Mucosa of descending colon (tissue), 3 donors: ENCODE results near the gene UBFD1. TPM values are rescaled to one million over a fixed set of nuclear protein-coding genes. Genes with fewer than 3 reads are reported as not detected.

Experiments used
- ATAC-seq: fragments of 200-7000 bp; cut with Tn5 transposase; one replicate; pipeline ENCODE4 v1.9.1; 2020; ENCODE audit warnings: mild to moderate bottlenecking, moderate library complexity
- DNase-seq, 3 donors: peaks; one replicate each; pipeline ENCODE4 v3.0.0-alpha.2; 2020
- H3K36me3 ChIP-seq: fragments of 200-600 bp; one replicate; pipeline ENCODE4 v1.8.0; 2021; ENCODE audit warnings: low read depth, mild to moderate bottlenecking
- H3K4me1 ChIP-seq: fragments of 200-600 bp; one replicate; pipeline ENCODE4 v1.8.0; 2021; ENCODE audit warnings: low read depth, mild to moderate bottlenecking
- H3K4me3 ChIP-seq: fragments of 200-600 bp; one replicate; pipeline ENCODE4 v1.8.0; 2021; ENCODE audit warnings: mild to moderate bottlenecking
- H3K9me3 ChIP-seq: fragments of 200-600 bp; one replicate; pipeline ENCODE4 v1.8.0; 2021; ENCODE audit warnings: mild to moderate bottlenecking
- intact Hi-C, 2 donors: fragments of 100-400 bp; cut with DNase I in 1 of 2; cut with micrococcal nuclease in 1 of 2; formaldehyde crosslinking; loops; one replicate each; pipeline versions ENCODE4 v1.11.0 to v1.11.1; 2022; cut with DNase I, micrococcal nuclease
- total RNA-seq, 3 donors: library from RNA; stranded (reverse); fragmentation: NEBNext Ultra II Directional in 2 of 3; extraction: Animal tissue kit (Norgen Biotek cat#: 25700) in 2 of 3; gene quantifications; one replicate each; pipeline versions ENCODE4 v1.2.1 to v1.2.4, GENCODE V29; 2021 to 2023
- TF ChIP-seq, protein P1 (sequence below): fragments of 200-600 bp; IDR thresholded peaks from one replicate; pipeline ENCODE4 v1.8.0; 2022; ENCODE audit warnings: antibody characterized with exemption, mild to moderate bottlenecking
- donor health status: DM: no; HTN: no; CAD: no; lungs with moderate emphysema.
- donor health status: DM: no; HTN: no; CAD: no.
- donor health status: DM: no; HTN: yes; CAD: no.

Gene UBFD1
- total RNA-seq, 3 donors from 2014 or later, result 27.8 to 38.3 (median 28.5) TPM

DNA sequence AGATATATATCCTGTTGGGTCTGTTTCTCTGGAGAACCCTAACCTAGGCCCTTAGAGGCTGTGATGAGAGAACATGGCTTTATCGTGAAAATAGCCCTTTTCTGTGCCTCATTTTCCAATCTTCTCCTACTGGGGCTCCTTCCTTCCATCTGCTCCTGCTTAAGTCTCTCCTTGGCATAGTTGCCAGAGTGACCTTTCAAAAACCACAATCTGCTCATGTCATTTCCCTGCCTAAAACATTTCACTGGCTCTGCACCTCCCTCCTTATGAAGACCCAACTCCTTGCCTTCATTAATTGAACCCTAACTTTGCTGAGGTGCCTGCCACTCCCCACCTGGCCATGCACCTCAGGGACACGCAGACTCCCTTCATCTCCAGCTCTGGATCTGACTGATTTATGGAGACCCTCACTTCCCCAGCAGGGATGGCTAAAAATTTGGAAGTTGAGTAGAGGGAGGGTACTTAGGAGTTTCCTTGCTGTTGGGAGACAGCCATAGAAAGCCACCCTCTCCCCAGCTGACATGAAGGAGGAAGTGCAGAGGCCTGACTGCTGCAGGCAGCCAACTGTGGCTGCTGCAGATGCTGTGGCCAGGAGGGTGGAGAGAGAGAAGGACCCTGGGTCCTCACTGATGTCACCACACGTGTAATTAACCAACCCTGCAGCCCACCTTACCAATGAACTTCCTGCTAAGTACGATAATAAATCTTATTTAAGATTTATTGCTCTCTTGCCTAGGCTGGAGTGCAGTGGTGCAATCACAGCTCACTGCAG is 41.0 kb upstream of the UBFD1 start:
- Histone ChIP-seq H3K4me3 (no peak overlapping the region), H3K9me3 (no peaks in the 10 kb centered on the region), H3K4me1 (no peaks in the 10 kb centered on the region), H3K36me3 (no peaks in the 10 kb centered on the region)
- DNase-seq, result peak in 1 of 3 donors; percentile 54
- TF ChIP-seq, protein P1, sequence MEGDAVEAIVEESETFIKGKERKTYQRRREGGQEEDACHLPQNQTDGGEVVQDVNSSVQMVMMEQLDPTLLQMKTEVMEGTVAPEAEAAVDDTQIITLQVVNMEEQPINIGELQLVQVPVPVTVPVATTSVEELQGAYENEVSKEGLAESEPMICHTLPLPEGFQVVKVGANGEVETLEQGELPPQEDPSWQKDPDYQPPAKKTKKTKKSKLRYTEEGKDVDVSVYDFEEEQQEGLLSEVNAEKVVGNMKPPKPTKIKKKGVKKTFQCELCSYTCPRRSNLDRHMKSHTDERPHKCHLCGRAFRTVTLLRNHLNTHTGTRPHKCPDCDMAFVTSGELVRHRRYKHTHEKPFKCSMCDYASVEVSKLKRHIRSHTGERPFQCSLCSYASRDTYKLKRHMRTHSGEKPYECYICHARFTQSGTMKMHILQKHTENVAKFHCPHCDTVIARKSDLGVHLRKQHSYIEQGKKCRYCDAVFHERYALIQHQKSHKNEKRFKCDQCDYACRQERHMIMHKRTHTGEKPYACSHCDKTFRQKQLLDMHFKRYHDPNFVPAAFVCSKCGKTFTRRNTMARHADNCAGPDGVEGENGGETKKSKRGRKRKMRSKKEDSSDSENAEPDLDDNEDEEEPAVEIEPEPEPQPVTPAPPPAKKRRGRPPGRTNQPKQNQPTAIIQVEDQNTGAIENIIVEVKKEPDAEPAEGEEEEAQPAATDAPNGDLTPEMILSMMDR, result no peak
- ATAC-seq, result peak; percentile 69
- intact Hi-C loops, result no loop called here

DNA sequence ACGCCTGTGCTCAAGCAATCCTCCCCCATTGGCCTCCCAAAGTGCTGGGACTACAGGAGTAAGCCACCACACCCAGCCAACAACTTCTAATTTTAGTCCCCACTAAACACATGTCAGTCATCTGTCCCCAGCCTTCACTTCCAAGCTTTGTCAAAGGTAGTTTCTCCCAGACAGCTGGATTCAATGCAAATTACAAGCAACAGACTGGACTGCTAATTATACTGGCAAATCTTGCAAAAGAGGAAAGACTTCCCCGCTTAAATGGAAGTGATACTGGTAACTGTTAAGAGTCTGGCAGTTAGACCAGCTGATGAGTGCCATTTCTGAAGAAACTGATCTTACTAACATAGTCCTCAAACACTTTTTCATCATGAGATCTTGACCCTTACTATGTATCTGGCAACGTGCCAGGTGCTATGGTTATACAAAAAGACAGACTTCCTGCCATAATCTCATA is 39.1 kb upstream of the UBFD1 start:
- no peaks in the 10 kb centered on the region for H3K4me1 ChIP-seq
- no peak overlapping the region for H3K4me3 ChIP-seq
- DNase-seq (peak in 1 of 3 donors; percentile 35), ATAC-seq (peak; percentile 62)
- no peaks in the 10 kb centered on the region for H3K9me3 ChIP-seq
- H3K36me3 ChIP-seq, result no peaks in the 10 kb centered on the region
- TF ChIP-seq, protein P1, result no peak
- intact Hi-C loops, result no loop called here

DNA sequence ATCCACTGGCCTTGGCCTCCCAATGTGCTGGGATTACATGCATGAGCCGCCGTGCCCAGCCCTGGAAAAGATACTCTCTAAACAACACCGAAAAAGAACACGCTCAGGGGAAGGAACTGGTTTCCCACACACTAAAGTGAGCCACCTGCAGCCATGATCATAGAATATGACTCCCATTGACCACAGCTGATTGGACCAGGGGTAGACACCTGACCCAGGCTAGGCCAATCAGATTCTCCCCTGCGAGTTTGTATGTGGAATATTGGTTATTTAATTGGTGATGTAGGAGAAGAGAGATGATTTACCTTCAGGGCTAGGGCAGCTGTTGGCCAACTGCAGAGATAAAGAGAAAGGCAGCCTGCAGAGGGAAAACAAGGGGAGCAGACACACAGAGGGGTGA is 38.2 kb upstream of the UBFD1 start:
- Histone ChIP-seq H3K4me3 (no peak overlapping the region), H3K4me1 (no peaks in the 10 kb centered on the region), H3K9me3 (no peaks in the 10 kb centered on the region), H3K36me3 (no peaks in the 10 kb centered on the region)
- ATAC-seq (no peak), DNase-seq (no peak)
- intact Hi-C loops, result no loop called here
- TF ChIP-seq, protein P1, result no peak

DNA sequence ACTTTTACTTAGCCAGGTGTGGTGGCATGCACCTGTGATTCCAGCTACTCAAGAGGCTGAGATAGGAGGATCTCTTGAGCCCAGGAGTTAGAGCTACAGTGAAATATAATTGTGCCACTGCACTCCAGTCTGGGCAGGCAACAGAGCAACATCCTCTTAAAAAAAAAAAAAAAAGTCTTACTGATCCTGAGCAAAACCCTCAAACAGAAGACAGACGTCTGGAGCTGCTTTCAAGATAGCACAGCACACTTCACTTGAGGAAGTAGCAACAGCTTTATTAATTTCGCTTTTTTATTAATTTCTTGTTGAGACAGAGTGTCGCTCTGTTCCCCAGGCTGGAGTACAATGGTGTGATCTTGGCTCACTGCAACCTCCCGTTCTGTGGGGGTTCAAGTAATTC is 37.0 kb upstream of the UBFD1 start:
- TF ChIP-seq, protein P1, result no peak
- intact Hi-C loops, result no loop called here
- DNase-seq (no peak), ATAC-seq (no peak)
- Histone ChIP-seq H3K9me3 (no peaks in the 10 kb centered on the region), H3K4me1 (no peaks in the 10 kb centered on the region), H3K36me3 (no peaks in the 10 kb centered on the region), H3K4me3 (no peak overlapping the region)

DNA sequence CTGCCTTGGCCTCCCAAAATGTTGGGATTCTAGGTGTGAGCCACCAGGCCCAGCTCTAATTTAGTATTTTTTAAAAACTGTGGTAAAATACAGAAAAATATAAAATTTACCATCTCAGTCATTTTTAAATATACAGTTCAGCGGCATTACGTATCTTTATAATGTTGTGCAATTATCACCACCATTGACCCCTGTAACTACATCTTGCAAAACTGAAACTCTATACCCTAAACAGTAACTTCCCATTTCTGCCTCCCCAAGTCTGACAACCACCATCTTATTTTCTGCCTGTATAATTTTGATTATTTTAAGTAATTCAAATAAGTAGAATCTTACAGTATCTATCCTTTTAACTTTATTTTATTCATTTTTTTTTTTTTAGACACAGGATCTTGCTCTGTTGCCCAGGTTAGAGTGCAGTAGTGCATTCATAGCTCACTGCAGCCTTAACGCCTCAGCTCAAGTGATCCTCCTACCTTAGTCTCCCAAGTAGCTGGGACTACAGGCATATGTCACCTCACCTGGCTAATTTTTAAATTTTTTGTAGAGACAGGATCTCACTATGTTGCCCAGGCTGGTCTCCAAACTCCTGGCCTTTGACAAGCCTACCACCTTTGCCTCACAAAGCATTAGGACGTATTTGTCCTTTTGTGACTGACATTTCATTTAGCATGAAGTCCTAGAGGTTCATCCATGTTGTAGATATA is 36.3 kb upstream of the UBFD1 start:
- intact Hi-C loops, result no loop called here
- Histone ChIP-seq H3K36me3 (no peaks in the 10 kb centered on the region), H3K4me3 (no peak overlapping the region), H3K4me1 (no peaks in the 10 kb centered on the region), H3K9me3 (no peaks in the 10 kb centered on the region)
- TF ChIP-seq, protein P1, result no peak
- ATAC-seq (no peak), DNase-seq (no peak)
